Measurements from ENCODE around the gene SLC35F4. TPM values are rescaled to one million over a fixed set of nuclear protein-coding genes. Genes with fewer than 3 reads are reported as not detected.

SLC35F4 gene
- total RNA-seq, 1 experiment from 2014 or later, result not detected

DNA sequence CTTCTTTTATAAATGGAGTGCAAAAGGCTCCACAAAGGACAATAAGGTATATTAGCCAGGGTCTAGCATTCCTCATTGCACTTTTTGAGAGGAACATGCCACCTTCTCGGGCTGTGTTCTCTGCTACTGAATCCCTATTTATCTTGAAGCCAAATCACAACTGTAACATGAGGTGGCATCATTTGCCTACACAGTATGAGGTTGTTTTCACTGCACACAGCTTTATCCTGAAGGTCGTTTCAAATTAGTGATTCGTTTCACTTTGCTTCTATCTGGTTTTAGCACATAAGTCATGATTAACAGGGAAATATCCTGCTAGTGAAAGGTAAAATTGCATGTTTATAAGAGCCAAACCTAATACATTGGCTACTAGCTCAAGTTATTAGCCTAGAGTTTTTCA is 153.8 kb downstream of the SLC35F4 start:
- Histone ChIP-seq H3K27ac (ENCODE audit: insufficient read length, low read depth, low read length) (no peak overlapping the region), H4K91ac (ENCODE audit: insufficient read length, low read depth, low read length) (no peak overlapping the region), H3K14ac (ENCODE audit: insufficient read depth, low read length) (no peak overlapping the region), H3K23ac (ENCODE audit: insufficient read length, low read depth, low read length) (no peak overlapping the region), H3K23me2 (ENCODE audit: insufficient read length, low read depth, low read length, poor library complexity, severe bottlenecking) (no peaks in the 10 kb centered on the region), H3K9me3 (ENCODE audit: control insufficient read depth, low read depth, low read length) (no peaks in the 10 kb centered on the region), H2BK5ac (ENCODE audit: insufficient read length, low read length) (no peak overlapping the region), H3K9ac (ENCODE audit: extremely low read depth, insufficient read length, low read length) (no peak overlapping the region), H4K20me1 (ENCODE audit: control insufficient read depth, insufficient read depth, insufficient read length) (no peaks in the 10 kb centered on the region), H3K56ac (ENCODE audit: insufficient read length, low read depth, low read length) (no peak overlapping the region), H3K4ac (ENCODE audit: low read depth, low read length) (no peak overlapping the region), H3K4me2 (ENCODE audit: insufficient read depth, insufficient read length, low read length) (no peak overlapping the region), H2AK5ac (ENCODE audit: insufficient read length, low read length) (no peak overlapping the region), H2BK15ac (ENCODE audit: low read depth, low read length) (no peak overlapping the region), H4K5ac (ENCODE audit: insufficient read length, low read depth, low read length) (no peak overlapping the region), H2BK12ac (ENCODE audit: insufficient read length, low read depth, low read length) (no peak overlapping the region), H3K79me1 (ENCODE audit: insufficient read depth, low read depth, low read length, poor library complexity, severe bottlenecking) (no peaks in the 10 kb centered on the region), H3K18ac (ENCODE audit: insufficient read length, low read depth, low read length) (no peak overlapping the region), H2BK20ac (ENCODE audit: low read depth, low read length, poor library complexity, severe bottlenecking) (no peak overlapping the region), H3K27me3 (ENCODE audit: insufficient read depth, low read length) (no peaks in the 10 kb centered on the region), H3T11ph (ENCODE audit: low read length) (no peak overlapping the region), H3K79me2 (ENCODE audit: insufficient read depth, low read length) (no peaks in the 10 kb centered on the region), H4K8ac (replicated peaks; ENCODE audit: insufficient read length, low read depth, low read length) (no peak overlapping the region), H3K4me1 (ENCODE audit: insufficient read depth, low read length) (peaks cover 7% of the 10 kb centered on the region; the same call in 1 of the 2 replicates), H2AFZ (ENCODE audit: low read length) (no peak overlapping the region), H2BK120ac (ENCODE audit: low read depth, low read length, poor library complexity, severe bottlenecking) (no peak overlapping the region)
- DNase-seq, result no peak
- H3K36me3 Mint-ChIP-seq (ENCODE audit: insufficient read depth in 1 of 3, low read depth in 3 of 3), result peaks cover 15 to 32% (median 25%) of the 10 kb centered on the region in 3 experiments
- no peaks in the 10 kb centered on the region; the same call in 1 of the 2 replicates for H3K27me3 Mint-ChIP-seq (ENCODE audit: low read depth)
- H3K27ac Mint-ChIP-seq, result no peak overlapping the region
- no peak for TF ChIP-seq CTCF (conservative IDR thresholded peaks at IDR 0.05)
- H3K4me3 Mint-ChIP-seq, result no peak overlapping the region
- H3K9me3 Mint-ChIP-seq, result peaks cover 34 to 36% of the 10 kb centered on the region in 2 experiments
- WGBS (ENCODE audit: extremely low coverage, insufficient read length, low lambda C conversion rate), result no CpG with 5 or more reads among the region's 3 CpGs
- peaks cover 34 to 35% of the 10 kb centered on the region in 2 experiments for H3K4me1 Mint-ChIP-seq
